ENCODE data around the gene AP1B1.

DNA sequence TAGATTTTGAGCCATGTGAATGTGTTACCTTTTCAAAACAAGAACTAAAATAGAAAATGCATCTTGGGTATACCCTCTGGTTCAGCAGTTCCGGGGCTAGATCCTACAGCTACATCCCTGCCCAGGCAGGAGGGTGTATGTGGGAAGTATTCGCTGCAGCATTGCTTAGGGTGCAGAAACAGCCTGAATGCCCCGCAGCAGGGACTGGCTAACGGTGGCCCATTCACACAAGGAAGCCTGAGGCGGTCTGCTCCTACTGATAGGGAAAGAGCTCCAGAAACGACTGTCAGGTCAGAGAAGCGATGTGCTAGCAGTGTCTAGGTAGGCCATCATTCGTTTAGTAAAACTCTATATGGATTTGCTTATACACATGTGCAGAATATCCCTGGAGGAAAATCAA lies 63.0 kb downstream of the AP1B1 start:
- TF ChIP-seq ZNF280B (CRISPR knock-in tag; IDR thresholded peaks at IDR 0.05; ENCODE audit: borderline replicate concordance), result no peak
- TF ChIP-seq TCF12 (IDR thresholded peaks at IDR 0.05), result no peak
- TF ChIP-seq TCF12 (CRISPR knock-in tag; IDR thresholded peaks at IDR 0.05), result no peak
- no peak for TF ChIP-seq TAF1 (CRISPR knock-in tag; IDR thresholded peaks at IDR 0.05)
- no peak for TF ChIP-seq HDAC6 (IDR thresholded peaks at IDR 0.05; ENCODE audit: low read depth, low read length)
- TF ChIP-seq, protein P1, sequence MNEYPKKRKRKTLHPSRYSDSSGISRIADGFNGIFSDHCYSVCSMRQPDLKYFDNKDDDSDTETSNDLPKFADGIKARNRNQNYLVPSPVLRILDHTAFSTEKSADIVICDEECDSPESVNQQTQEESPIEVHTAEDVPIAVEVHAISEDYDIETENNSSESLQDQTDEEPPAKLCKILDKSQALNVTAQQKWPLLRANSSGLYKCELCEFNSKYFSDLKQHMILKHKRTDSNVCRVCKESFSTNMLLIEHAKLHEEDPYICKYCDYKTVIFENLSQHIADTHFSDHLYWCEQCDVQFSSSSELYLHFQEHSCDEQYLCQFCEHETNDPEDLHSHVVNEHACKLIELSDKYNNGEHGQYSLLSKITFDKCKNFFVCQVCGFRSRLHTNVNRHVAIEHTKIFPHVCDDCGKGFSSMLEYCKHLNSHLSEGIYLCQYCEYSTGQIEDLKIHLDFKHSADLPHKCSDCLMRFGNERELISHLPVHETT (CRISPR knock-in tag; conservative IDR thresholded peaks at IDR 0.05), result no peak
- no peak for TF ChIP-seq RNF2 (conservative IDR thresholded peaks at IDR 0.05; ENCODE audit: low read depth)
- no peak for TF ChIP-seq PHF8 (CRISPR knock-in tag; IDR thresholded peaks at IDR 0.05)
- TF ChIP-seq, protein P2, sequence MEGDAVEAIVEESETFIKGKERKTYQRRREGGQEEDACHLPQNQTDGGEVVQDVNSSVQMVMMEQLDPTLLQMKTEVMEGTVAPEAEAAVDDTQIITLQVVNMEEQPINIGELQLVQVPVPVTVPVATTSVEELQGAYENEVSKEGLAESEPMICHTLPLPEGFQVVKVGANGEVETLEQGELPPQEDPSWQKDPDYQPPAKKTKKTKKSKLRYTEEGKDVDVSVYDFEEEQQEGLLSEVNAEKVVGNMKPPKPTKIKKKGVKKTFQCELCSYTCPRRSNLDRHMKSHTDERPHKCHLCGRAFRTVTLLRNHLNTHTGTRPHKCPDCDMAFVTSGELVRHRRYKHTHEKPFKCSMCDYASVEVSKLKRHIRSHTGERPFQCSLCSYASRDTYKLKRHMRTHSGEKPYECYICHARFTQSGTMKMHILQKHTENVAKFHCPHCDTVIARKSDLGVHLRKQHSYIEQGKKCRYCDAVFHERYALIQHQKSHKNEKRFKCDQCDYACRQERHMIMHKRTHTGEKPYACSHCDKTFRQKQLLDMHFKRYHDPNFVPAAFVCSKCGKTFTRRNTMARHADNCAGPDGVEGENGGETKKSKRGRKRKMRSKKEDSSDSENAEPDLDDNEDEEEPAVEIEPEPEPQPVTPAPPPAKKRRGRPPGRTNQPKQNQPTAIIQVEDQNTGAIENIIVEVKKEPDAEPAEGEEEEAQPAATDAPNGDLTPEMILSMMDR (CRISPR knock-in tag; IDR thresholded peaks at IDR 0.05), result no peak
- no peak for TF ChIP-seq SNAI1 (CRISPR knock-in tag; IDR thresholded peaks at IDR 0.05; ENCODE audit: borderline replicate concordance)

All from HepG2 (cell line).